ENCODE data around the gene SAMD5. TPM values are rescaled to one million over a fixed set of nuclear protein-coding genes. Genes with fewer than 3 reads are reported as not detected.
"Not testable (repeated sequence)": the region's sequence is repeated elsewhere in the genome, so short reads cannot be mapped to it uniquely, and the experiment has no call there.

Gene SAMD5
- total RNA-seq, 1 experiment from 2014 or later = 2.6 TPM

DNA sequence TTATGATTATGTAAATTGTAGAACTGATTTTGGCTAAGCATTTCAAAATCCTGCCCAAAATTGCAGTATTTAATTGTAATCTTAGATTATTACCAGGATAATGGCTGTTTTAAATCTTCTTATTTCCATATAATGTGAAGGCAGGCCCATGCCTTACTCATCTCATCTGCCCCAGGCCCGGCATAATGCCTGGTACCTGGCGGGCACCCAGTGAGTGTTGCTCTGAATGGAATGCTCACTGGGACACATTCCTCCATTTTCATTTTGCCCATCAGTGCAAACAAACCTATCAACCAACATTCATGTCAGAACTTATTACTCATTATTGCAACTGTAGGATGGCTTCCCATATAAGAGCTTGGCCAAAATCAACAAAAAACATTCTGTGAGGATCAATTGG, 22.8 kb downstream of the SAMD5 start:
- Mint-ChIP-seq H3K9me3 (ENCODE audit: unreplicated experiment) (no peaks in the 10 kb centered on the region), H3K36me3 (ENCODE audit: insufficient read depth, unreplicated experiment) (no peaks in the 10 kb centered on the region), H3K4me3 (ENCODE audit: unreplicated experiment) (no peak overlapping the region), H3K4me1 (ENCODE audit: insufficient read depth, unreplicated experiment) (peaks cover 15% of the 10 kb centered on the region), H3K27ac (ENCODE audit: low read depth, unreplicated experiment) (peak overlapping the region; percentile 40), H3K27me3 (ENCODE audit: insufficient read depth, unreplicated experiment) (no peaks in the 10 kb centered on the region)
- CTCF ChIA-PET = no interaction called here
- intact Hi-C loops (cut with micrococcal nuclease) = no loop called here
- no TSS peak for BruUV-seq (replicated peaks)
- TF ChIP-seq, protein P1, sequence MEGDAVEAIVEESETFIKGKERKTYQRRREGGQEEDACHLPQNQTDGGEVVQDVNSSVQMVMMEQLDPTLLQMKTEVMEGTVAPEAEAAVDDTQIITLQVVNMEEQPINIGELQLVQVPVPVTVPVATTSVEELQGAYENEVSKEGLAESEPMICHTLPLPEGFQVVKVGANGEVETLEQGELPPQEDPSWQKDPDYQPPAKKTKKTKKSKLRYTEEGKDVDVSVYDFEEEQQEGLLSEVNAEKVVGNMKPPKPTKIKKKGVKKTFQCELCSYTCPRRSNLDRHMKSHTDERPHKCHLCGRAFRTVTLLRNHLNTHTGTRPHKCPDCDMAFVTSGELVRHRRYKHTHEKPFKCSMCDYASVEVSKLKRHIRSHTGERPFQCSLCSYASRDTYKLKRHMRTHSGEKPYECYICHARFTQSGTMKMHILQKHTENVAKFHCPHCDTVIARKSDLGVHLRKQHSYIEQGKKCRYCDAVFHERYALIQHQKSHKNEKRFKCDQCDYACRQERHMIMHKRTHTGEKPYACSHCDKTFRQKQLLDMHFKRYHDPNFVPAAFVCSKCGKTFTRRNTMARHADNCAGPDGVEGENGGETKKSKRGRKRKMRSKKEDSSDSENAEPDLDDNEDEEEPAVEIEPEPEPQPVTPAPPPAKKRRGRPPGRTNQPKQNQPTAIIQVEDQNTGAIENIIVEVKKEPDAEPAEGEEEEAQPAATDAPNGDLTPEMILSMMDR (IDR thresholded peaks at IDR 0.05; ENCODE audit: unreplicated experiment) = no peak
- POLR2A ChIA-PET = no interaction called here
- peak; percentile 25 for DNase-seq (ENCODE audit: unreplicated experiment)

- Mint-ChIP-seq H3K27ac (ENCODE audit: low read depth, unreplicated experiment) (no peak overlapping the region), H3K4me1 (ENCODE audit: insufficient read depth, unreplicated experiment) (peaks cover 15% of the 10 kb centered on the region), H3K27me3 (ENCODE audit: insufficient read depth, unreplicated experiment) (no peaks in the 10 kb centered on the region), H3K9me3 (ENCODE audit: unreplicated experiment) (no peaks in the 10 kb centered on the region), H3K36me3 (ENCODE audit: insufficient read depth, unreplicated experiment) (no peaks in the 10 kb centered on the region), H3K4me3 (ENCODE audit: unreplicated experiment) (no peak overlapping the region)
- ChIA-PET POLR2A (no interaction called here), CTCF (no interaction called here)
- TF ChIP-seq, protein P1 (IDR thresholded peaks at IDR 0.05; ENCODE audit: unreplicated experiment) = no peak
- no peak for DNase-seq (ENCODE audit: unreplicated experiment)
- intact Hi-C loops (cut with micrococcal nuclease) = no loop called here
- BruUV-seq (replicated peaks) = no TSS peak
Measured at GRCh38 chr6:147534116-147534860, 25.8 kb downstream of the SAMD5 start.

- Mint-ChIP-seq H3K4me3 (ENCODE audit: unreplicated experiment) (no peak overlapping the region), H3K4me1 (ENCODE audit: insufficient read depth, unreplicated experiment) (no peaks in the 10 kb centered on the region), H3K27me3 (ENCODE audit: insufficient read depth, unreplicated experiment) (no peaks in the 10 kb centered on the region), H3K27ac (ENCODE audit: low read depth, unreplicated experiment) (no peak overlapping the region), H3K9me3 (ENCODE audit: unreplicated experiment) (no peaks in the 10 kb centered on the region), H3K36me3 (ENCODE audit: insufficient read depth, unreplicated experiment) (peaks cover 6% of the 10 kb centered on the region)
- intact Hi-C loops (cut with micrococcal nuclease) = no loop called here
- TF ChIP-seq, protein P1 (IDR thresholded peaks at IDR 0.05; ENCODE audit: unreplicated experiment) = no peak
- ChIA-PET POLR2A (no interaction called here), CTCF (no interaction called here)
- no peak for DNase-seq (ENCODE audit: unreplicated experiment)
- no TSS peak for BruUV-seq (replicated peaks)
Measured at GRCh38 chr6:147538821-147539220, 30.3 kb downstream of the SAMD5 start.

DNA sequence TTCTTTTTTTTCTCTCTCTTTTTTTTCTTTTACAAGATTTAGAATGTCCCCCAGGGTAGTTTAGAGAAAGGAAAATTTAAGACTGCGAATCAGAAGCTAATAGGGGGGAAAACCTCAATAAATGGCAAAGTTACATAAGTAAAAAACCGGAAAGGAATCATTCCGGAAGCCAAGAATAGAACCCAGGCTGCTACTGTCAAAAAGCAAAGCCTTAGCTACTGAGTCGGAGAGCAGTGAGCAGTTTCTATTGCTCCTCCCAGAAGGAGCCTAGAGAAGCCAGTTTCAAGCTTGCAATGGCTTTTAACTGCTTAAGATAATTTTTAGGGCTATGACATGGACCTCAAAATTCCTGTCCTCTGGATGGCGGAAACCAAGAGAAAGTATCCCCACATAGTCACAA, 31.6 kb downstream of the SAMD5 start:
- no peaks in the 10 kb centered on the region for H3K4me1 Mint-ChIP-seq (ENCODE audit: insufficient read depth, unreplicated experiment)

GRCh38 chr6:147542436-147542835, 33.9 kb downstream of the SAMD5 start:
- H3K4me3 Mint-ChIP-seq (ENCODE audit: unreplicated experiment); H3K4me1 Mint-ChIP-seq (ENCODE audit: insufficient read depth, unreplicated experiment); H3K36me3 Mint-ChIP-seq (ENCODE audit: insufficient read depth, unreplicated experiment); intact Hi-C loops (cut with micrococcal nuclease); BruUV-seq (replicated peaks); DNase-seq (ENCODE audit: unreplicated experiment); POLR2A ChIA-PET; H3K27ac Mint-ChIP-seq (ENCODE audit: low read depth, unreplicated experiment); H3K27me3 Mint-ChIP-seq (ENCODE audit: insufficient read depth, unreplicated experiment); CTCF ChIA-PET; H3K9me3 Mint-ChIP-seq (ENCODE audit: unreplicated experiment): not testable (repeated sequence)

More for the DNA sequence above, 31.6 kb downstream of the SAMD5 start:
- ChIA-PET POLR2A (interaction anchor here (0.6 kb wide), 1 partner anchor 208 kb away, joined by 5 read pairs; no protein-coding TSS in a partner anchor), CTCF (interaction anchor here (0.6 to 0.9 kb wide), 2 partner anchors 11 to 48 kb away, joined by 3 to 5 read pairs; no protein-coding TSS in a partner anchor)
- no peaks in the 10 kb centered on the region for H3K9me3 Mint-ChIP-seq (ENCODE audit: unreplicated experiment)
- BruUV-seq (replicated peaks) = no TSS peak
- TF ChIP-seq, protein P1 (IDR thresholded peaks at IDR 0.05; ENCODE audit: unreplicated experiment) = no peak
- no peak overlapping the region for H3K4me3 Mint-ChIP-seq (ENCODE audit: unreplicated experiment)
- peaks cover 6% of the 10 kb centered on the region for H3K36me3 Mint-ChIP-seq (ENCODE audit: insufficient read depth, unreplicated experiment)
- intact Hi-C loops (cut with micrococcal nuclease) = no loop called here
- H3K27me3 Mint-ChIP-seq (ENCODE audit: insufficient read depth, unreplicated experiment) = no peaks in the 10 kb centered on the region
- H3K27ac Mint-ChIP-seq (ENCODE audit: low read depth, unreplicated experiment) = no peak overlapping the region
- DNase-seq (ENCODE audit: unreplicated experiment) = no peak
